ENCODE results near the gene TNPO2.

TNPO2 gene

GRCh38 chr19:12664406-12665280 lies 59.1 kb downstream of the TNPO2 start:
- DNase-seq (ENCODE audit: extremely low spot score) = no peak
- ChIA-PET CTCF (interaction anchor here (2.1 kb wide), 1 partner anchor 25 kb away, joined by 8 read pairs; no protein-coding TSS in a partner anchor), POLR2A (interaction anchor here (0.5 kb wide), 1 partner anchor 17 kb away, joined by 6 read pairs; no protein-coding TSS in a partner anchor)
- no peak for TF ChIP-seq CTCF (IDR thresholded peaks at IDR 0.05; ENCODE audit: control extremely low read depth, extremely low read depth, low read depth, missing control alignments)

GRCh38 chr19:12660980-12661379 lies 62.8 kb downstream of the TNPO2 start:
- no peak for DNase-seq (ENCODE audit: extremely low spot score)
- POLR2A ChIA-PET = interaction anchor here (0.7 kb wide), 1 partner anchor 15 kb away, joined by 6 read pairs; no protein-coding TSS in a partner anchor
- TF ChIP-seq CTCF (IDR thresholded peaks at IDR 0.05; ENCODE audit: control extremely low read depth, extremely low read depth, low read depth, missing control alignments) = no peak
- CTCF ChIA-PET = interaction anchor here (1.0 to 1.4 kb wide), 4 partner anchors 9 to 187 kb away, joined by 3 to 5 read pairs (median 3); no protein-coding TSS in a partner anchor

GRCh38 chr19:12657966-12658365 lies 65.8 kb downstream of the TNPO2 start:
- no peak for TF ChIP-seq CTCF (IDR thresholded peaks at IDR 0.05; ENCODE audit: control extremely low read depth, extremely low read depth, low read depth, missing control alignments)
- CTCF ChIA-PET = interaction anchor here (1.2 kb wide), 1 partner anchor 13 kb away, joined by 3 read pairs; no protein-coding TSS in a partner anchor

GRCh38 chr19:12656899-12657571 lies 66.7 kb downstream of the TNPO2 start:
- no peak for TF ChIP-seq CTCF (IDR thresholded peaks at IDR 0.05; ENCODE audit: control extremely low read depth, extremely low read depth, low read depth, missing control alignments)
- CTCF ChIA-PET = interaction anchor here (1.1 to 1.2 kb wide), 2 partner anchors 14 to 17 kb away, joined by 3 to 5 read pairs; no protein-coding TSS in a partner anchor
- no peak for DNase-seq (ENCODE audit: extremely low spot score)
- POLR2A ChIA-PET = interaction anchor here (0.6 kb wide), 1 partner anchor 19 kb away, joined by 4 read pairs; no protein-coding TSS in a partner anchor

More at GRCh38 chr19:12657966-12658365, 65.8 kb downstream of the TNPO2 start:
- POLR2A ChIA-PET = interaction anchor here (0.7 kb wide), 1 partner anchor 116 kb away, joined by 10 read pairs; no protein-coding TSS in a partner anchor
- DNase-seq (ENCODE audit: extremely low spot score) = no peak

GRCh38 chr19:12655546-12655945 lies 68.2 kb downstream of the TNPO2 start:
- ChIA-PET POLR2A (interaction anchor here (0.6 kb wide), 1 partner anchor 286 kb away, joined by 5 read pairs; no protein-coding TSS in a partner anchor), CTCF (interaction anchor here (1.4 to 2.0 kb wide), 3 partner anchors 16 to 51 kb away, joined by 4 to 8 read pairs (median 6); no protein-coding TSS in a partner anchor)
- no peak for TF ChIP-seq CTCF (IDR thresholded peaks at IDR 0.05; ENCODE audit: control extremely low read depth, extremely low read depth, low read depth, missing control alignments)
- no peak for DNase-seq (ENCODE audit: extremely low spot score)

- DNase-seq (ENCODE audit: extremely low spot score) = no peak
- ChIA-PET POLR2A (no interaction called here), CTCF (interaction anchor here (1.3 kb wide), 1 partner anchor 12 kb away, joined by 3 read pairs; no protein-coding TSS in a partner anchor)
- no peak for TF ChIP-seq CTCF (IDR thresholded peaks at IDR 0.05; ENCODE audit: control extremely low read depth, extremely low read depth, low read depth, missing control alignments)
Measured at GRCh38 chr19:12652219-12652618, 71.5 kb downstream of the TNPO2 start.
